ENCODE measurements around the gene ATP4B. TPM values are rescaled to one million over a fixed set of nuclear protein-coding genes. Genes with fewer than 3 reads are reported as not detected.

Gene ATP4B
- total RNA-seq, 1 experiment from 2014 or later = not detected

DNA sequence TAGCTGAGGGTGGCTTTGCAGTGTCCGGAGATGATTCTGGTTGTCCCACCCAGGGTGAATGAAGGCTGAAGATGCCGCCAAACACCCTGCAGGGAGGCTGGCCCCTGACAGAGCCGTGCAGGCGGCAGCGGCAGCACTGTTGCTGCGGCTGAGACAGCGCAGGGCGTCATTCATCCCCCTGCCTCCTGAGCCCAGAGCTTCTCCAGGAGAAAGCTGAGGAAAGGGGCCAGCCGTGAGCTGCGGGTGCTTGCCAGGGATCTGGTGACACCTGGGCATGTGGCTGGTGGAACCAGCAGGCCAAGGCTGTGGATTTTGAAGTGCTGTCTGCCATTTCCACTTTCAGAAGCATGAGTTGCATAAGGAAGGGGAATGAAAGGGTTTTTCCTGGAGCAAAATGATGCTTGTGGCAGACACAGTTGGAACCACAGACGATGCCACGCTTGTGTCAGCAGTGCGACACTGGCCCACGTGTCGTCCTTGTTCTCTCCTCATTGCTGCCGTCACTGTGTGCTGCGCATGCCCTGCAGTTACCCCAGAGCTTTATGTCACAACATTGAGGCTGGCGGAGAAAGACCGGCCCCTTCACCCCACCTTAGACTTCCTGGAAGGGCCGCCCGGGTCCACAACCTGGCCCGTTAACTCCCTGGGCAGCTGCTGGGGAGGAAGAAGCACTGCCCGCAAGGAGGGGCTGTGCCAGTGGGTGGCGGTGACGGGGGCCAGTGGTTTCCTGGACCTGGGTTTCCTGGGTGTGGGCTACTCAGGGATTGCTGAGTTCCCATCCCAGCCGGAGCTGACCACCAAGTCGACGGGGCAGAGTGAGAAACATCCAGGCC, 50.7 kb downstream of the ATP4B start:
- intact Hi-C loops (cut with micrococcal nuclease) = no loop called here
- no TSS peak for BruUV-seq (replicated peaks)
- peaks cover 12 to 51% of the 10 kb centered on the region in 2 experiments; a peak in 3 of 4 replicates for H3K36me3 ChIP-seq (ENCODE audit: control insufficient read depth in 1 of 2, insufficient read depth in 2 of 2, low read length in 2 of 2)
- ChIA-PET CTCF (no interaction called here), RAD21 (ENCODE audit: low non-redundant PET in 1 of 2, low total read pairs in 2 of 2, uncharacterized antibody in 2 of 2, unreplicated experiment in 2 of 2) (no interaction called here), POLR2A (no interaction called here)
- no peaks in the 10 kb centered on the region for H3K9me2 ChIP-seq (ENCODE audit: insufficient read depth)
- no peaks in the 10 kb centered on the region for H3K4me1 ChIP-seq (ENCODE audit: control insufficient read depth in 1 of 2, insufficient read depth in 2 of 2, low read length in 2 of 2)
- peaks cover 100% of the 10 kb centered on the region for H3K79me2 ChIP-seq (ENCODE audit: insufficient read depth, low read length)
- no peak overlapping the region for H3K9ac ChIP-seq (ENCODE audit: low read length)
- DNase-seq (ENCODE audit: low read depth, low spot score) = no peak
- H3K9me3 ChIP-seq (ENCODE audit: control insufficient read depth in 1 of 2, insufficient read depth in 1 of 2, low read depth in 1 of 2, low read length in 2 of 2) = no peaks in the 10 kb centered on the region
- H3K4me2 ChIP-seq (ENCODE audit: low read length) = no peak overlapping the region
- H2AFZ ChIP-seq (ENCODE audit: low read depth, low read length, poor library complexity, severe bottlenecking) = no peak overlapping the region
- TF ChIP-seq EZH2phosphoT487 (IDR thresholded peaks at IDR 0.05; ENCODE audit: borderline replicate concordance) (no peak), YY1 (IDR thresholded peaks at IDR 0.05; ENCODE audit: extremely low read depth, insufficient replicate concordance, low read depth, low read length) (no peak), POLR2A (IDR thresholded peaks at IDR 0.05; ENCODE audit: borderline replicate concordance, extremely low read depth, insufficient read depth, insufficient read length) (no peak), EGR1 (IDR thresholded peaks at IDR 0.05; ENCODE audit: low read depth) (no peak), SRF (IDR thresholded peaks at IDR 0.05; ENCODE audit: low read depth) (no peak), POLR2AphosphoS5 (IDR thresholded peaks at IDR 0.05; ENCODE audit: low read depth, low read length) (no peak), RAD21 (IDR thresholded peaks at IDR 0.05; ENCODE audit: low read depth) (no peak), CEBPB (IDR thresholded peaks at IDR 0.05; ENCODE audit: low read depth) (no peak)
- TF ChIP-seq, protein P1, sequence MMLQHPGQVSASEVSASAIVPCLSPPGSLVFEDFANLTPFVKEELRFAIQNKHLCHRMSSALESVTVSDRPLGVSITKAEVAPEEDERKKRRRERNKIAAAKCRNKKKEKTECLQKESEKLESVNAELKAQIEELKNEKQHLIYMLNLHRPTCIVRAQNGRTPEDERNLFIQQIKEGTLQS (IDR thresholded peaks at IDR 0.05) = no peak
- TF ChIP-seq, protein P2, sequence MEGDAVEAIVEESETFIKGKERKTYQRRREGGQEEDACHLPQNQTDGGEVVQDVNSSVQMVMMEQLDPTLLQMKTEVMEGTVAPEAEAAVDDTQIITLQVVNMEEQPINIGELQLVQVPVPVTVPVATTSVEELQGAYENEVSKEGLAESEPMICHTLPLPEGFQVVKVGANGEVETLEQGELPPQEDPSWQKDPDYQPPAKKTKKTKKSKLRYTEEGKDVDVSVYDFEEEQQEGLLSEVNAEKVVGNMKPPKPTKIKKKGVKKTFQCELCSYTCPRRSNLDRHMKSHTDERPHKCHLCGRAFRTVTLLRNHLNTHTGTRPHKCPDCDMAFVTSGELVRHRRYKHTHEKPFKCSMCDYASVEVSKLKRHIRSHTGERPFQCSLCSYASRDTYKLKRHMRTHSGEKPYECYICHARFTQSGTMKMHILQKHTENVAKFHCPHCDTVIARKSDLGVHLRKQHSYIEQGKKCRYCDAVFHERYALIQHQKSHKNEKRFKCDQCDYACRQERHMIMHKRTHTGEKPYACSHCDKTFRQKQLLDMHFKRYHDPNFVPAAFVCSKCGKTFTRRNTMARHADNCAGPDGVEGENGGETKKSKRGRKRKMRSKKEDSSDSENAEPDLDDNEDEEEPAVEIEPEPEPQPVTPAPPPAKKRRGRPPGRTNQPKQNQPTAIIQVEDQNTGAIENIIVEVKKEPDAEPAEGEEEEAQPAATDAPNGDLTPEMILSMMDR (IDR thresholded peaks at IDR 0.05 in 2 of 3, conservative IDR thresholded peaks at IDR 0.05 in 1 of 3; ENCODE audit: borderline replicate concordance in 1 of 3, insufficient read depth in 1 of 3, low read depth in 2 of 3, low read length in 2 of 3) = no peak
- TF ChIP-seq, protein P3, sequence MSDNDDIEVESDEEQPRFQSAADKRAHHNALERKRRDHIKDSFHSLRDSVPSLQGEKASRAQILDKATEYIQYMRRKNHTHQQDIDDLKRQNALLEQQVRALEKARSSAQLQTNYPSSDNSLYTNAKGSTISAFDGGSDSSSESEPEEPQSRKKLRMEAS (IDR thresholded peaks at IDR 0.05) = no peak
- TF ChIP-seq, protein P4, sequence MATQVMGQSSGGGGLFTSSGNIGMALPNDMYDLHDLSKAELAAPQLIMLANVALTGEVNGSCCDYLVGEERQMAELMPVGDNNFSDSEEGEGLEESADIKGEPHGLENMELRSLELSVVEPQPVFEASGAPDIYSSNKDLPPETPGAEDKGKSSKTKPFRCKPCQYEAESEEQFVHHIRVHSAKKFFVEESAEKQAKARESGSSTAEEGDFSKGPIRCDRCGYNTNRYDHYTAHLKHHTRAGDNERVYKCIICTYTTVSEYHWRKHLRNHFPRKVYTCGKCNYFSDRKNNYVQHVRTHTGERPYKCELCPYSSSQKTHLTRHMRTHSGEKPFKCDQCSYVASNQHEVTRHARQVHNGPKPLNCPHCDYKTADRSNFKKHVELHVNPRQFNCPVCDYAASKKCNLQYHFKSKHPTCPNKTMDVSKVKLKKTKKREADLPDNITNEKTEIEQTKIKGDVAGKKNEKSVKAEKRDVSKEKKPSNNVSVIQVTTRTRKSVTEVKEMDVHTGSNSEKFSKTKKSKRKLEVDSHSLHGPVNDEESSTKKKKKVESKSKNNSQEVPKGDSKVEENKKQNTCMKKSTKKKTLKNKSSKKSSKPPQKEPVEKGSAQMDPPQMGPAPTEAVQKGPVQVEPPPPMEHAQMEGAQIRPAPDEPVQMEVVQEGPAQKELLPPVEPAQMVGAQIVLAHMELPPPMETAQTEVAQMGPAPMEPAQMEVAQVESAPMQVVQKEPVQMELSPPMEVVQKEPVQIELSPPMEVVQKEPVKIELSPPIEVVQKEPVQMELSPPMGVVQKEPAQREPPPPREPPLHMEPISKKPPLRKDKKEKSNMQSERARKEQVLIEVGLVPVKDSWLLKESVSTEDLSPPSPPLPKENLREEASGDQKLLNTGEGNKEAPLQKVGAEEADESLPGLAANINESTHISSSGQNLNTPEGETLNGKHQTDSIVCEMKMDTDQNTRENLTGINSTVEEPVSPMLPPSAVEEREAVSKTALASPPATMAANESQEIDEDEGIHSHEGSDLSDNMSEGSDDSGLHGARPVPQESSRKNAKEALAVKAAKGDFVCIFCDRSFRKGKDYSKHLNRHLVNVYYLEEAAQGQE (IDR thresholded peaks at IDR 0.05; ENCODE audit: low read depth) = no peak
- ATAC-seq = no peak
- H3K27ac ChIP-seq (ENCODE audit: low read depth, low read length) = no peak overlapping the region
- no peaks in the 10 kb centered on the region for H4K20me1 ChIP-seq (ENCODE audit: insufficient read depth)
- H3K27me3 ChIP-seq (ENCODE audit: insufficient read depth, low read length) = no peaks in the 10 kb centered on the region
- H3K4me3 ChIP-seq (replicated peaks in 1 of 2; ENCODE audit: low read depth in 1 of 2, low read length in 2 of 2) = no peak overlapping the region
